Tibial nerve (tissue), 4 donors: ENCODE data around the gene PIH1D2. TPM values are rescaled to one million over a fixed set of nuclear protein-coding genes. Genes with fewer than 3 reads are reported as not detected.
"Not testable (repeated sequence)": the region's sequence is repeated elsewhere in the genome, so short reads cannot be mapped to it uniquely, and the experiment has no call there.

Experiments used
- DNase-seq, 2 donors: peaks; one replicate each; pipeline ENCODE4 v3.0.0-alpha.2; 2019; ENCODE audit warnings: low spot score in 2 of 2
- H3K27ac ChIP-seq, 4 donors: fragments of 200-600 bp; sonication (generic) in 3 of 4; one replicate each; pipeline ENCODE4 v1.5.1; 2017 to 2019; ENCODE audit warnings: mild to moderate bottlenecking in 1 of 4
- H3K27me3 ChIP-seq, 2 donors: fragments of 200-600 bp; sonication (generic) in 1 of 2; one replicate each; pipeline versions ENCODE4 v1.5.1 to v1.6.0; 2017 to 2019
- H3K36me3 ChIP-seq, 3 donors: fragments of 200-600 bp; sonication (generic); one replicate each; pipeline ENCODE4 v1.5.1; 2018 to 2019
- H3K4me1 ChIP-seq, 4 donors: fragments of 200-600 bp; sonication (generic) in 3 of 4; one replicate each; pipeline ENCODE4 v1.5.1; 2017 to 2019
- H3K4me3 ChIP-seq, 4 donors: fragments of 200-600 bp; sonication (generic) in 3 of 4; one replicate each; pipeline ENCODE4 v1.5.1; 2017 to 2019; ENCODE audit warnings: mild to moderate bottlenecking in 1 of 4, moderate library complexity in 1 of 4
- H3K9me3 ChIP-seq, 4 donors: fragments of 200-600 bp; sonication (generic) in 3 of 4; one replicate each; pipeline ENCODE4 v1.5.1; 2017 to 2019
- CTCF ChIP-seq, 5 experiments: fragments of 200-600 bp in 3 of 5; fragments of 450-650 bp in 2 of 5; sonication (generic) in 3 of 5; IDR thresholded peaks; one replicate each; pipeline ENCODE4 v1.5.1; 2016 to 2019; ENCODE audit warnings: antibody characterized with exemption in 5 of 5, mild to moderate bottlenecking in 3 of 5, moderate library complexity in 2 of 5
- EP300 ChIP-seq, 2 donors: sonication (generic); formaldehyde crosslinking; IDR thresholded peaks; one replicate each; pipeline ENCODE4 v1.6.1; 2017; ENCODE audit warnings: antibody characterized with exemption in 2 of 2, mild to moderate bottlenecking in 1 of 2
- POLR2A ChIP-seq, 2 donors: fragments of 450-650 bp; IDR thresholded peaks; one replicate each; pipeline ENCODE4 v1.6.1; 2017; ENCODE audit warnings: antibody characterized with exemption in 2 of 2, mild to moderate bottlenecking in 2 of 2, moderate library complexity in 2 of 2
- WGBS, 2 donors: methylation state at CpG; one replicate each; pipeline ENCODE4 v1.1.5; 2018; 5-methylcytosine and 5-hydroxymethylcytosine counted together
- total RNA-seq, 4 donors: library from RNA; depleted of rRNA; stranded (reverse); fragments of >200 nt; gene quantifications; one replicate each; pipeline ENCODE4 v1.1.0, GENCODE V29; 2016

PIH1D2 gene
- total RNA-seq, 4 donors from 2014 or later = 2.2 to 7.2 (median 3.8) TPM

- DNase-seq = no peak
- Histone ChIP-seq H3K27ac (no peak overlapping the region), H3K27me3 (no peaks in the 10 kb centered on the region), H3K4me3 (no peak overlapping the region), H3K4me1 (no peaks in the 10 kb centered on the region), H3K9me3 (no peaks in the 10 kb centered on the region), H3K36me3 (peaks cover 2 to 99% (median 6%) of the 10 kb centered on the region in 3 donors)
- TF ChIP-seq CTCF (IDR thresholded peaks at IDR 0.05) (no peak), EP300 (IDR thresholded peaks at IDR 0.05) (no peak), POLR2A (IDR thresholded peaks at IDR 0.05) (no peak)
- 55 to 65% methylated on average over 6 of the region's 6 CpGs for WGBS, 2 donors
Observed at GRCh38 chr11:112042161-112042960, 31.5 kb downstream of the PIH1D2 start.

- no peak for DNase-seq
- H3K36me3 ChIP-seq = peaks cover 0 to 91% (median 8%) of the 10 kb centered on the region in 3 donors
- H3K27ac ChIP-seq = no peak overlapping the region
- H3K27me3 ChIP-seq = no peaks in the 10 kb centered on the region
- TF ChIP-seq EP300 (IDR thresholded peaks at IDR 0.05) (no peak), POLR2A (IDR thresholded peaks at IDR 0.05) (no peak), CTCF (IDR thresholded peaks at IDR 0.05) (no peak)
- no peak overlapping the region for H3K4me3 ChIP-seq
- H3K4me1 ChIP-seq = no peaks in the 10 kb centered on the region
- H3K9me3 ChIP-seq = no peaks in the 10 kb centered on the region
Observed at GRCh38 chr11:112037527-112037926, 36.3 kb downstream of the PIH1D2 start.

- no peaks in the 10 kb centered on the region for H3K4me1 ChIP-seq
- no peaks in the 10 kb centered on the region for H3K9me3 ChIP-seq
- peaks cover 0 to 90% (median 17%) of the 10 kb centered on the region in 3 donors for H3K36me3 ChIP-seq
- DNase-seq = no peak
- WGBS, 2 donors = 89 to 92% methylated on average over 3 of the region's 3 CpGs
- no peak overlapping the region for H3K4me3 ChIP-seq
- H3K27me3 ChIP-seq = no peaks in the 10 kb centered on the region
- no peak overlapping the region for H3K27ac ChIP-seq
- TF ChIP-seq POLR2A (IDR thresholded peaks at IDR 0.05) (no peak), CTCF (IDR thresholded peaks at IDR 0.05) (no peak), EP300 (IDR thresholded peaks at IDR 0.05) (no peak)
Observed at GRCh38 chr11:112033902-112034301, 39.9 kb downstream of the PIH1D2 start.

- Histone ChIP-seq H3K4me3 (no peak overlapping the region), H3K4me1 (peaks cover 0 to 9% (median 3%) of the 10 kb centered on the region in 4 donors), H3K27ac (no peak overlapping the region), H3K36me3 (peaks cover 0 to 66% (median 9%) of the 10 kb centered on the region in 3 donors), H3K9me3 (no peaks in the 10 kb centered on the region), H3K27me3 (no peaks in the 10 kb centered on the region)
- no peak for TF ChIP-seq CTCF (IDR thresholded peaks at IDR 0.05)
- no peak for TF ChIP-seq POLR2A (IDR thresholded peaks at IDR 0.05)
- TF ChIP-seq EP300 (IDR thresholded peaks at IDR 0.05) = no peak
- no peak for DNase-seq
- WGBS, 2 donors = 95 to 100% methylated on average over 2 of the region's 2 CpGs
Observed at GRCh38 chr11:112029460-112029859, 44.4 kb downstream of the PIH1D2 start.

- H3K9me3 ChIP-seq, H3K27ac ChIP-seq, H3K27me3 ChIP-seq, DNase-seq, H3K4me3 ChIP-seq: not testable (repeated sequence)
- WGBS, 2 donors = 85 to 89% methylated on average over 14 to 17 of the region's 49 CpGs
- H3K36me3 ChIP-seq = peaks cover 0 to 46% (median 9%) of the 10 kb centered on the region in 3 donors
- peaks cover 0 to 25% (median 11%) of the 10 kb centered on the region in 4 donors for H3K4me1 ChIP-seq
Observed at GRCh38 chr11:112026784-112027410, 46.9 kb downstream of the PIH1D2 start.
